SU-DHL-6 (cell line): ENCODE data around the gene RBM8A.
A peak's percentile ranks its signal among the peaks of the same experiment; 100 is the strongest.
"Not testable (repeated sequence)": the region's sequence is repeated elsewhere in the genome, so short reads cannot be mapped to it uniquely, and the experiment has no call there.

Experiments
- H2AFZ ChIP-seq: fragments of 200-600 bp; sonication (generic); 2 replicates; pipeline ENCODE4 v1.6.1; 2014; ENCODE audit warnings: low read depth, mild to moderate bottlenecking, moderate library complexity, mixed read lengths, antibody characterized with exemption, low read length; ENCODE audit not compliant: severe bottlenecking
- H3F3A ChIP-seq: fragments of 200-600 bp; shearing (Covaris generic); 2 replicates; pipeline ENCODE4 v1.6.0; 2016; ENCODE audit warnings: antibody characterized with exemption, mild to moderate bottlenecking; ENCODE audit not compliant: insufficient read depth
- H3K27ac ChIP-seq: fragments of 200-600 bp; sonication (generic); 2 replicates; pipeline ENCODE4 v1.5.1; 2016; ENCODE audit warnings: low read depth, mild to moderate bottlenecking, low read length, moderate library complexity, mixed read lengths
- H3K27me3 ChIP-seq: fragments of 200-600 bp; sonication (generic), shearing (Covaris generic); 2 replicates; pipeline ENCODE4 v1.6.0; 2014; ENCODE audit warnings: mild to moderate bottlenecking, low read length
- H3K36me3 ChIP-seq: fragments of 200-600 bp; sonication (generic); 2 replicates; pipeline ENCODE4 v1.6.1; 2014; ENCODE audit warnings: mild to moderate bottlenecking, low read length, mixed read lengths
- H3K4me2 ChIP-seq: fragments of 300-600, 200-600 bp; shearing (Covaris generic), sonication (generic); 2 replicates; pipeline ENCODE4 v1.6.0; 2014; ENCODE audit warnings: low read length, low read depth, mild to moderate bottlenecking; ENCODE audit not compliant: poor library complexity, severe bottlenecking
- H3K4me3 ChIP-seq: fragments of 200-600 bp; sonication (generic); 2 replicates; pipeline ENCODE4 v1.5.1; 2014; ENCODE audit warnings: antibody characterized with exemption, low read length, mild to moderate bottlenecking, mixed read lengths; ENCODE audit not compliant: insufficient read depth, poor library complexity, severe bottlenecking
- H3K79me2 ChIP-seq: fragments of 200-600 bp; sonication (generic); 2 replicates; pipeline ENCODE4 v1.6.1; 2014; ENCODE audit warnings: mild to moderate bottlenecking, low read length, moderate library complexity; ENCODE audit not compliant: insufficient read depth
- H3K9ac ChIP-seq: fragments of 200-600 bp; sonication (generic); 2 replicates; pipeline ENCODE4 v1.7.0; 2014; ENCODE audit warnings: mild to moderate bottlenecking, low read length
- H3K9me2 ChIP-seq: fragments of 200-600 bp; sonication (generic); replicated peaks from 2 replicates; pipeline ENCODE4 v1.6.1; 2014; ENCODE audit warnings: low read length; ENCODE audit not compliant: insufficient read depth
- H3K9me3 ChIP-seq: fragments of 200-600 bp; sonication (generic); 2 replicates; pipeline ENCODE4 v1.6.1; 2014; ENCODE audit warnings: low read length, mixed read lengths; ENCODE audit not compliant: insufficient read depth
- H4K20me1 ChIP-seq: fragments of 200-600 bp; sonication (generic); 2 replicates; pipeline ENCODE4 v1.6.1; 2014; ENCODE audit warnings: low read depth, mild to moderate bottlenecking, antibody characterized with exemption, low read length, moderate library complexity, mixed read lengths
- EZH2phosphoT487 ChIP-seq: fragments of 200-600 bp; sonication (generic), shearing (Covaris generic); conservative IDR thresholded peaks from 2 replicates; pipeline ENCODE4 v1.6.1; 2018; ENCODE audit warnings: mild to moderate bottlenecking, antibody characterized with exemption, low read length, moderate library complexity, mixed read lengths
- TF ChIP-seq, protein P1 (sequence below): fragments of 200-600 bp; sonication (generic); IDR thresholded peaks from one replicate; pipeline ENCODE4 v1.5.1; 2017; ENCODE audit warnings: antibody characterized with exemption, mild to moderate bottlenecking, low read length, moderate library complexity; ENCODE audit not compliant: insufficient read depth, poor library complexity, severe bottlenecking

RBM8A gene

DNA sequence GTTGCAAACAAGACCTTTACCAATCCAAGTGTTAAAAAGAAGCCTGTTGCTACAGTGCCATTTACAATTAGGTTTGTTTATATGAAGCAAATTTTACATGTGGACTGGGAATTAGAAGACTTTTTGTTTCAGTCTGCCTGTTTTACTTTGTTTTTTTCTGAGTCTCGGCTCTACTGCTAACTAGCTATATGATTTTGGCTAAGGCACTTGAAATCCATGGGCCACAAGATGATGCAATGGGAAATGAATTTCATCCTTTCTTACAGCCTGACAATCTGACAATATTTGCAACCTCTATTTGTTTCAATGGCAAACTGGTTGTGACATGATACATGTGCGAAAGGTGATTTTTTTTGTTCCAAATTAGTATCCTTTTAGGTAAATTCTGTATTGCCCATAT lies 5.0 kb downstream of the RBM8A start:
- H3K27ac ChIP-seq: no peak overlapping the region

DNA sequence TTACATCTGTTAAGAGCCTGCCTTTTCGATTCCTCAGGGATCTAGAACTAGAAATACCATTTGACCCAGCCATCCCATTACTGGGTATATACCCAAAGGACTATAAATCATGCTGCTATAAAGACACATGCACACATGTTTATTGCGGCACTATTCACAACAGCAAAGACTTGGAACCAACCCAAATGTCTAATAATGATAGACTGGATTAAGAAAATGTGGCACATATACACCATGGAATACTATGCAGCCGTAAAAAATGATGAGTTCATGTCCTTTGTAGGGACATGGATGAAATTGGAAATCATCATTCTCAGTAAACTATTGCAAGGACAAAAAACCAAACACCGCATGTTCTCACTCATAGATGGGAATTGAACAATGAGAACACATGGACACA lies 7.0 kb downstream of the RBM8A start:
- not testable (repeated sequence) for H3K36me3 ChIP-seq, H3K9me3 ChIP-seq, H3K9me2 ChIP-seq, H3K4me2 ChIP-seq, H3K27ac ChIP-seq, H2AFZ ChIP-seq, H3K79me2 ChIP-seq, H3K9ac ChIP-seq, H3K4me3 ChIP-seq, H4K20me1 ChIP-seq, H3K27me3 ChIP-seq
- H3F3A ChIP-seq: peaks cover 26% of the 10 kb centered on the region

More for the DNA sequence above, 5.0 kb downstream of the RBM8A start:
- H3K9me3 ChIP-seq: no peaks in the 10 kb centered on the region
- H3K27me3 ChIP-seq: no peaks in the 10 kb centered on the region
- no peak for TF ChIP-seq EZH2phosphoT487
- TF ChIP-seq, protein P1, sequence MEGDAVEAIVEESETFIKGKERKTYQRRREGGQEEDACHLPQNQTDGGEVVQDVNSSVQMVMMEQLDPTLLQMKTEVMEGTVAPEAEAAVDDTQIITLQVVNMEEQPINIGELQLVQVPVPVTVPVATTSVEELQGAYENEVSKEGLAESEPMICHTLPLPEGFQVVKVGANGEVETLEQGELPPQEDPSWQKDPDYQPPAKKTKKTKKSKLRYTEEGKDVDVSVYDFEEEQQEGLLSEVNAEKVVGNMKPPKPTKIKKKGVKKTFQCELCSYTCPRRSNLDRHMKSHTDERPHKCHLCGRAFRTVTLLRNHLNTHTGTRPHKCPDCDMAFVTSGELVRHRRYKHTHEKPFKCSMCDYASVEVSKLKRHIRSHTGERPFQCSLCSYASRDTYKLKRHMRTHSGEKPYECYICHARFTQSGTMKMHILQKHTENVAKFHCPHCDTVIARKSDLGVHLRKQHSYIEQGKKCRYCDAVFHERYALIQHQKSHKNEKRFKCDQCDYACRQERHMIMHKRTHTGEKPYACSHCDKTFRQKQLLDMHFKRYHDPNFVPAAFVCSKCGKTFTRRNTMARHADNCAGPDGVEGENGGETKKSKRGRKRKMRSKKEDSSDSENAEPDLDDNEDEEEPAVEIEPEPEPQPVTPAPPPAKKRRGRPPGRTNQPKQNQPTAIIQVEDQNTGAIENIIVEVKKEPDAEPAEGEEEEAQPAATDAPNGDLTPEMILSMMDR: no peak
- H4K20me1 ChIP-seq: no peaks in the 10 kb centered on the region
- peaks cover 9% of the 10 kb centered on the region for H3K36me3 ChIP-seq
- no peak overlapping the region for H3K4me2 ChIP-seq
- H3K9me2 ChIP-seq: no peaks in the 10 kb centered on the region
- no peak overlapping the region for H3K9ac ChIP-seq
- H3F3A ChIP-seq: peaks cover 26% of the 10 kb centered on the region
- H3K4me3 ChIP-seq: no peak overlapping the region
- H3K79me2 ChIP-seq: peaks cover 14% of the 10 kb centered on the region
- no peak overlapping the region for H2AFZ ChIP-seq

DNA sequence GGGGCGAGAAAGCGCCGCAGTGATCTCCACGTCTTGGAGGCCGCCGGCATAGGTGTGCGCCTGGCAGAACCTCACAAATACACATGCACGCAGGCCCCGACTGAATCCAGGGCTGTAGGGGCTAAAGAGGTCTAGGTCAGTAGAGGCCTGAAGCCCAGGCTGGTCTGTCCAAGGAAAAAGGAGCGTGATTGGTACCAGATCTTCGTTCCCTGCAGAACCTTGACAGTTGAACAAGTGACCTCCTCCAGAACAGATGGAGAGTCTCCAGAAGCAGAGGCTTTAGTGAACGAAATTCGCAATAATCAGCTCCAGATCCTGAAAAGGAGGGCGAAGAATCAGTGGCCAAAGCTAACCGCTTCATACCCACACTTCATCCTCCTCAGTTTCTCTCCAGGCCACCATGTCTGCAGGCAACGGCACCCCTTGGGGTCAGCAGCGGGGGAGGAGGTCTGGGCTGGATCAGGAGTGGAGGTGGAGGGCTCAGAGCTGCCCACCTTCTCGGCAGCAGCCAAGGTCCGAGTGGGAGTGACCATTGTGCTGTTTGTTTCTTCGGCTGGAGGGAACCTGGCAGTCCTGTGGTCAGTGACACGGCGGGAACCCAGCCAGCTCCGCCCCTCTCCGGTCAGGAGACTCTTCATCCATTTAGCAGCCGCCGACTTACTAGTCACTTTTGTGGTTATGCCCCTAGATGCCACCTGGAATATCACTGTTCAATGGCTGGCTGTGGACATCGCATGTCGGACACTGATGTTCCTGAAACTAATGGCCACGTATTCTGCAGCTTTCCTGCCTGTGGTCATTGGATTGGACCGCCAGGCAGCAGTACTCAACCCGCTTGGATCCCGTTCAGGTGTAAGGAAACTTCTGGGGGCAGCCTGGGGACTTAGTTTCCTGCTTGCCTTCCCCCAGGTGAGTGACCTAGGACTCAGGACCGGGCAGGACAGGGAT lies 8.0 kb downstream of the RBM8A start:
- no peak for TF ChIP-seq EZH2phosphoT487
- TF ChIP-seq, protein P1: no peak
- peak overlapping the region; percentile 71 for H3K27ac ChIP-seq
- peak overlapping the region; percentile 88 for H2AFZ ChIP-seq

More for the DNA sequence above, 8.0 kb downstream of the RBM8A start:
- peak overlapping the region; percentile 76 for H3K4me2 ChIP-seq
- H3K9me3 ChIP-seq: no peaks in the 10 kb centered on the region
- H3K4me3 ChIP-seq: peak overlapping the region; percentile 80
- H3F3A ChIP-seq: peaks cover 26% of the 10 kb centered on the region
- peak overlapping the region; percentile 83 for H3K9ac ChIP-seq
- H3K27me3 ChIP-seq: no peaks in the 10 kb centered on the region
- H3K36me3 ChIP-seq: no peaks in the 10 kb centered on the region
- H3K9me2 ChIP-seq: no peaks in the 10 kb centered on the region
- no peaks in the 10 kb centered on the region for H4K20me1 ChIP-seq
- H3K79me2 ChIP-seq: no peaks in the 10 kb centered on the region
